OCI-LY1 (cell line): ENCODE results near the gene HDHD2.

Source experiments
- H2AFZ ChIP-seq: fragments of 200-600 bp; sonication (generic), shearing (Covaris generic); 2 replicates; pipeline ENCODE4 v1.6.0; 2014; ENCODE audit warnings: antibody characterized with exemption, mild to moderate bottlenecking, low read length
- H3F3A ChIP-seq: fragments of 200-600 bp; sonication (generic), shearing (Covaris generic); 2 replicates; pipeline ENCODE4 v1.6.0; 2014; ENCODE audit warnings: mild to moderate bottlenecking, antibody characterized with exemption, low read length, moderate library complexity; ENCODE audit not compliant: insufficient read depth
- H3K27ac ChIP-seq: fragments of 200-600 bp; sonication (generic); 2 replicates; pipeline ENCODE4 v1.5.1; 2014; ENCODE audit warnings: low read length, mixed run types, mild to moderate bottlenecking, low read depth; ENCODE audit not compliant: poor library complexity, severe bottlenecking
- H3K27me3 ChIP-seq: fragments of 200-600 bp; sonication (generic); 2 replicates; pipeline ENCODE4 v1.6.0; 2014; ENCODE audit warnings: antibody characterized with exemption, mild to moderate bottlenecking, low read length, moderate library complexity; ENCODE audit not compliant: insufficient read depth
- H3K36me3 ChIP-seq: fragments of 200-600 bp; sonication (generic); 2 replicates; pipeline ENCODE4 v1.6.1; 2014; ENCODE audit warnings: mild to moderate bottlenecking, antibody characterized with exemption, low read length, moderate library complexity, mixed read lengths; ENCODE audit not compliant: insufficient read depth
- H3K4me1 ChIP-seq: fragments of 200-600 bp; sonication (generic); 2 replicates; pipeline ENCODE4 v1.5.1; 2014; ENCODE audit warnings: mild to moderate bottlenecking, low read length, moderate library complexity; ENCODE audit not compliant: insufficient read depth, severe bottlenecking
- H3K4me2 ChIP-seq: fragments of 200-600 bp; sonication (generic), shearing (Covaris generic); 2 replicates; pipeline ENCODE4 v1.6.1; 2014; ENCODE audit warnings: low read length
- H3K4me3 ChIP-seq: fragments of 200-600 bp; sonication (generic); 2 replicates; pipeline ENCODE4 v1.5.1; 2014; ENCODE audit warnings: low read length, low read depth, mild to moderate bottlenecking, mixed read lengths; ENCODE audit not compliant: poor library complexity, severe bottlenecking
- H3K79me2 ChIP-seq: fragments of 200-600 bp; shearing (Covaris generic); 2 replicates; pipeline ENCODE4 v1.6.1; 2016; ENCODE audit warnings: mixed run types, low read length, mixed read lengths; ENCODE audit not compliant: insufficient read depth
- H3K9ac ChIP-seq: fragments of 200-600 bp; sonication (generic), shearing (Covaris generic); 2 replicates; pipeline ENCODE4 v1.6.1; 2014; ENCODE audit warnings: mild to moderate bottlenecking, low read length, mixed read lengths
- H3K9me2 ChIP-seq: fragments of 200-600 bp; sonication (generic), shearing (Covaris generic); 2 replicates; pipeline ENCODE4 v1.6.1; 2014; ENCODE audit warnings: low read depth, mild to moderate bottlenecking, low read length, mixed read lengths
- H3K9me3 ChIP-seq: fragments of 200-600 bp; shearing (Covaris generic); 2 replicates; pipeline ENCODE4 v1.6.1; 2014; ENCODE audit warnings: low read length, mixed read lengths
- H4K20me1 ChIP-seq: fragments of 200-600 bp; sonication (generic), shearing (Covaris generic); 2 replicates; pipeline ENCODE4 v1.6.0; 2016; ENCODE audit warnings: mild to moderate bottlenecking, low read length; ENCODE audit not compliant: insufficient read depth
- CTCF ChIP-seq: fragments of 200-600 bp; sonication (generic), shearing (Covaris generic); IDR thresholded peaks from 2 replicates; pipeline ENCODE4 v1.5.1; 2017; ENCODE audit warnings: mild to moderate bottlenecking, antibody characterized with exemption, low read length, moderate library complexity, mixed read lengths
- EZH2 ChIP-seq: fragments of 200-600 bp; sonication (generic), shearing (Covaris generic); IDR thresholded peaks from 2 replicates; pipeline ENCODE4 v1.8.0; 2017; ENCODE audit warnings: borderline replicate concordance, mixed run types, mild to moderate bottlenecking, antibody characterized with exemption, low read length, moderate library complexity, mixed read lengths

HDHD2 gene

GRCh38 chr18:47121146-47121545, 29.2 kb downstream of the HDHD2 start:
- no peaks in the 10 kb centered on the region for H3K27me3 ChIP-seq
- H2AFZ ChIP-seq = no peak overlapping the region
- H4K20me1 ChIP-seq = no peaks in the 10 kb centered on the region
- H3K9me3 ChIP-seq = no peaks in the 10 kb centered on the region
- H3K9me2 ChIP-seq = no peaks in the 10 kb centered on the region
- H3F3A ChIP-seq = no peaks in the 10 kb centered on the region
- TF ChIP-seq CTCF (no peak), EZH2 (no peak)
- peaks cover 7% of the 10 kb centered on the region for H3K36me3 ChIP-seq
- no peak overlapping the region for H3K4me2 ChIP-seq
- H3K4me3 ChIP-seq = no peak overlapping the region
- no peaks in the 10 kb centered on the region for H3K79me2 ChIP-seq
- H3K27ac ChIP-seq = no peak overlapping the region
- no peak overlapping the region for H3K9ac ChIP-seq
- H3K4me1 ChIP-seq = no peaks in the 10 kb centered on the region

- H3F3A ChIP-seq = no peaks in the 10 kb centered on the region
- H3K36me3 ChIP-seq = peaks cover 7% of the 10 kb centered on the region
- H3K4me3 ChIP-seq = no peak overlapping the region
- no peaks in the 10 kb centered on the region for H4K20me1 ChIP-seq
- H3K9ac ChIP-seq = no peak overlapping the region
- H3K27me3 ChIP-seq = no peaks in the 10 kb centered on the region
- no peaks in the 10 kb centered on the region for H3K79me2 ChIP-seq
- TF ChIP-seq CTCF (no peak), EZH2 (no peak)
- H3K9me3 ChIP-seq = no peaks in the 10 kb centered on the region
- no peak overlapping the region for H3K4me2 ChIP-seq
- H3K9me2 ChIP-seq = no peaks in the 10 kb centered on the region
- H3K27ac ChIP-seq = no peak overlapping the region
- no peak overlapping the region for H2AFZ ChIP-seq
- H3K4me1 ChIP-seq = no peaks in the 10 kb centered on the region
These were observed 29.9 kb downstream of the HDHD2 start for GRCh38 chr18:47120428-47120827.

DNA sequence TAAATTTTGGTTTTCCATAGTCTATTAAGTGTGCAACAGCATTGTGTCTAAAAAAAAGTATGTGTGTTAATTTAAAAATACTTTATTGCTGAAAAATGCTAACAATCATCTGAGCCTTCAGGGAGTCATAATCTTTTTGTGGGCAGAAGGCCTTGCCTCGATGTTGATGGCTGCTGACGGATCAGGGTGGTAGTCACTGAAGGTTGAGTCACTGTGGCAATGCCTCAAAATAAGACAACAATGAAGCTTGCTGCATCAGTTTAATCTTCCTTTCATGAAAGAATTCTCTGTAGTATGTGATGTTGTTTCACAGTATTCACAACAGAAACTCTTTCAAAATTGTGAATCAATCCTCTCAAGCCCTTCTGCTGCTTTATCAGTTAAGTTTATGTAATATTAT, 31.3 kb downstream of the HDHD2 start:
- peaks cover 10% of the 10 kb centered on the region for H3K36me3 ChIP-seq
- no peaks in the 10 kb centered on the region for H3K9me2 ChIP-seq
- no peaks in the 10 kb centered on the region for H4K20me1 ChIP-seq
- no peak for TF ChIP-seq CTCF
- no peak overlapping the region for H3K9ac ChIP-seq
- H3K27ac ChIP-seq = no peak overlapping the region
- no peak overlapping the region for H2AFZ ChIP-seq
- no peaks in the 10 kb centered on the region for H3F3A ChIP-seq
- no peaks in the 10 kb centered on the region for H3K9me3 ChIP-seq
- no peak overlapping the region for H3K4me3 ChIP-seq
- H3K79me2 ChIP-seq = no peaks in the 10 kb centered on the region
- no peaks in the 10 kb centered on the region for H3K27me3 ChIP-seq
- H3K4me1 ChIP-seq = no peaks in the 10 kb centered on the region
- no peak overlapping the region for H3K4me2 ChIP-seq
